ENCODE results near the gene HOXB3. TPM values are rescaled to one million over a fixed set of nuclear protein-coding genes. Genes with fewer than 3 reads are reported as not detected.
A peak's percentile ranks its signal among the peaks of the same experiment; 100 is the strongest.

Gene HOXB3
- total RNA-seq, 4 donors from 2014 or later, result 2.5 to 11.1 (median 5.8) TPM

- H3K4me1 ChIP-seq, result peaks cover 0 to 95% (median 46%) of the 10 kb centered on the region in 3 donors
- H3K9me3 ChIP-seq, result no peaks in the 10 kb centered on the region
- H3K27me3 ChIP-seq, result peaks cover 0 to 100% (median 6%) of the 10 kb centered on the region in 4 donors
- peak overlapping the region; percentile 88 to 93 (median 92) for H3K27ac ChIP-seq
- 42 to 48% methylated on average over 7 of the region's 7 CpGs for WGBS, 2 donors
- H3K36me3 ChIP-seq, result no peaks in the 10 kb centered on the region
- TF ChIP-seq POLR2A (IDR thresholded peaks at IDR 0.05) (no peak), CTCF (IDR thresholded peaks at IDR 0.05) (no peak)
- peak overlapping the region in 3 of 4 donors; percentile 52 to 83 (median 70) for H3K4me3 ChIP-seq
- DNase-seq, result no peak
- intact Hi-C loops (cut with DNase I), result loop anchor here (5.0 kb wide), 1 partner anchor 33 kb away; no protein-coding TSS in a partner anchor
These were observed 14.9 kb downstream of the HOXB3 start for GRCh38 chr17:48575066-48575582.

GRCh38 chr17:48574505-48575065, 15.5 kb downstream of the HOXB3 start:
- intact Hi-C loops (cut with DNase I), result loop anchor here (5.0 kb wide), 1 partner anchor 32 kb away; no protein-coding TSS in a partner anchor
- no peak for DNase-seq
- Histone ChIP-seq H3K9me3 (no peaks in the 10 kb centered on the region), H3K27me3 (peaks cover 0 to 100% (median 7%) of the 10 kb centered on the region in 4 donors), H3K36me3 (no peaks in the 10 kb centered on the region), H3K4me3 (peak overlapping the region; percentile 3 to 83 (median 61)), H3K4me1 (peaks cover 0 to 95% (median 52%) of the 10 kb centered on the region in 3 donors), H3K27ac (peak overlapping the region; percentile 88 to 93 (median 92))
- WGBS, 2 donors, result 33 to 42% methylated on average over 8 of the region's 8 CpGs
- TF ChIP-seq CTCF (IDR thresholded peaks at IDR 0.05) (no peak), POLR2A (IDR thresholded peaks at IDR 0.05) (no peak)

- 24 to 62% methylated on average over 1 of the region's 1 CpG for WGBS, 2 donors
- Histone ChIP-seq H3K36me3 (no peaks in the 10 kb centered on the region), H3K27ac (peak overlapping the region; percentile 88 to 93 (median 92)), H3K4me3 (peak overlapping the region in 3 of 4 donors; percentile 31 to 83 (median 34)), H3K27me3 (peaks cover 0 to 99% (median 7%) of the 10 kb centered on the region in 4 donors), H3K9me3 (no peaks in the 10 kb centered on the region), H3K4me1 (peaks cover 0 to 96% (median 59%) of the 10 kb centered on the region in 3 donors)
- intact Hi-C loops (cut with DNase I), result no loop called here
- TF ChIP-seq CTCF (IDR thresholded peaks at IDR 0.05), result no peak
- no peak for TF ChIP-seq POLR2A (IDR thresholded peaks at IDR 0.05)
- DNase-seq, result no peak
These were observed 18.1 kb downstream of the HOXB3 start for GRCh38 chr17:48571826-48572417.

GRCh38 chr17:48571024-48571818, 18.8 kb downstream of the HOXB3 start:
- no peak for TF ChIP-seq CTCF (IDR thresholded peaks at IDR 0.05)
- no peak for TF ChIP-seq POLR2A (IDR thresholded peaks at IDR 0.05)
- peak overlapping the region; percentile 4 to 83 (median 32) for H3K4me3 ChIP-seq
- DNase-seq, result no peak
- H3K27me3 ChIP-seq, result peaks cover 0 to 99% (median 7%) of the 10 kb centered on the region in 4 donors
- peak overlapping the region; percentile 88 to 93 (median 92) for H3K27ac ChIP-seq
- H3K36me3 ChIP-seq, result no peaks in the 10 kb centered on the region
- peaks cover 0 to 96% (median 61%) of the 10 kb centered on the region in 3 donors for H3K4me1 ChIP-seq
- intact Hi-C loops (cut with DNase I), result no loop called here
- 38 to 42% methylated on average over 21 to 23 of the region's 26 CpGs for WGBS, 2 donors
- no peaks in the 10 kb centered on the region for H3K9me3 ChIP-seq
